Thoracic aorta (tissue), 2 donors: ENCODE measurements around the gene TRIM9. TPM values are rescaled to one million over a fixed set of nuclear protein-coding genes. Genes with fewer than 3 reads are reported as not detected.

ENCODE experiments used
- ATAC-seq: fragments of 150-250 bp; one replicate; pipeline ENCODE4 v1.8.0; 2017; ENCODE audit warnings: low read depth; ENCODE audit not compliant: insufficient number of reproducible peaks, low FRiP score
- DNase-seq: peaks from one replicate; pipeline ENCODE4 v3.0.0-alpha.2; 2020; ENCODE audit warnings: low spot score
- H3K27ac ChIP-seq, 2 donors: fragments of 200-600 bp; sonication (generic); 1 replicate in 1 of 2; 2 replicates in 1 of 2; pipeline ENCODE4 v1.5.1; 2016; ENCODE audit warnings: mild to moderate bottlenecking in 2 of 2, moderate library complexity in 2 of 2
- H3K27me3 ChIP-seq: fragments of 200-600 bp; sonication (generic); replicated peaks from 2 replicates; pipeline ENCODE4 v1.6.0; 2016; ENCODE audit warnings: mild to moderate bottlenecking; ENCODE audit not compliant: insufficient read depth
- H3K36me3 ChIP-seq: fragments of 200-600 bp; sonication (generic); one replicate; pipeline ENCODE4 v1.5.1; 2016
- H3K4me1 ChIP-seq, 2 donors: fragments of 200-600 bp; sonication (generic); 1 replicate in 1 of 2; 2 replicates in 1 of 2; pipeline versions ENCODE4 v1.5.1 to v1.6.0; 2016; ENCODE audit warnings: low read depth in 2 of 2, mild to moderate bottlenecking in 1 of 2; ENCODE audit not compliant: control insufficient read depth in 1 of 2
- H3K4me3 ChIP-seq: fragments of 200-600 bp; sonication (generic); 2 replicates; pipeline ENCODE4 v1.5.1; 2016; ENCODE audit warnings: mild to moderate bottlenecking
- H3K9me3 ChIP-seq: fragments of 200-600 bp; sonication (generic); 2 replicates; pipeline ENCODE4 v1.5.1; 2016
- total RNA-seq, 2 donors: library from RNA; depleted of rRNA; stranded (reverse); fragments of >200 nt; gene quantifications; one replicate each; pipeline versions ENCODE4 v1.1.0 to v1.2.3, GENCODE V29; 2016
- TF ChIP-seq, protein P1 (sequence below): fragments of 200-600 bp; sonication (generic); IDR thresholded peaks from one replicate; pipeline ENCODE4 v1.5.1; 2019; ENCODE audit warnings: antibody characterized with exemption

Gene TRIM9
- total RNA-seq, 2 donors from 2014 or later: 0.41 to 2.1 TPM

DNA sequence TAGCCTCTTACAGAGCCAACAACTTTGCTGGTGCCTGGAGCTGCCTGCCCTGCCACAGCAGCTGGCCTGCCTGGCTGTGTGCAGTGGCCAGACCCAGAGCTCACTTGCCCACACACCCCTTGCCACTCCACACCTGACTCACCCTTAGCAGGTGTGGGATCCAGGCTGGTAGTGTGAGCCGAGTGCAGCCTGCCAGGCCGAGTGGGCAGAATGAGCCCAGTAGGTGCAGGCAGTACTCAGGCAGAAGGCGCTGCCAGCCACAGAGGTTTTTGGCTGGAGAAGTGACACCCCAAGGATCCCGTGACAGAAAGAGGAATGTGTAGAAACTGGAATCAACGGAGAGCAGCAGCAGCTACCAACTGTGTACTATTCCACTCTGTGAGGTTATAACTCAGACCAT, 120.8 kb downstream of the TRIM9 start:
- TF ChIP-seq, protein P1, sequence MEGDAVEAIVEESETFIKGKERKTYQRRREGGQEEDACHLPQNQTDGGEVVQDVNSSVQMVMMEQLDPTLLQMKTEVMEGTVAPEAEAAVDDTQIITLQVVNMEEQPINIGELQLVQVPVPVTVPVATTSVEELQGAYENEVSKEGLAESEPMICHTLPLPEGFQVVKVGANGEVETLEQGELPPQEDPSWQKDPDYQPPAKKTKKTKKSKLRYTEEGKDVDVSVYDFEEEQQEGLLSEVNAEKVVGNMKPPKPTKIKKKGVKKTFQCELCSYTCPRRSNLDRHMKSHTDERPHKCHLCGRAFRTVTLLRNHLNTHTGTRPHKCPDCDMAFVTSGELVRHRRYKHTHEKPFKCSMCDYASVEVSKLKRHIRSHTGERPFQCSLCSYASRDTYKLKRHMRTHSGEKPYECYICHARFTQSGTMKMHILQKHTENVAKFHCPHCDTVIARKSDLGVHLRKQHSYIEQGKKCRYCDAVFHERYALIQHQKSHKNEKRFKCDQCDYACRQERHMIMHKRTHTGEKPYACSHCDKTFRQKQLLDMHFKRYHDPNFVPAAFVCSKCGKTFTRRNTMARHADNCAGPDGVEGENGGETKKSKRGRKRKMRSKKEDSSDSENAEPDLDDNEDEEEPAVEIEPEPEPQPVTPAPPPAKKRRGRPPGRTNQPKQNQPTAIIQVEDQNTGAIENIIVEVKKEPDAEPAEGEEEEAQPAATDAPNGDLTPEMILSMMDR: no peak
- H3K27ac ChIP-seq: no peak overlapping the region
- DNase-seq (no peak), ATAC-seq (no peak)
- no peaks in the 10 kb centered on the region for H3K36me3 ChIP-seq
- H3K4me1 ChIP-seq: no peaks in the 10 kb centered on the region
- no peaks in the 10 kb centered on the region for H3K9me3 ChIP-seq
- H3K27me3 ChIP-seq: no peaks in the 10 kb centered on the region
- no peak overlapping the region for H3K4me3 ChIP-seq

DNA sequence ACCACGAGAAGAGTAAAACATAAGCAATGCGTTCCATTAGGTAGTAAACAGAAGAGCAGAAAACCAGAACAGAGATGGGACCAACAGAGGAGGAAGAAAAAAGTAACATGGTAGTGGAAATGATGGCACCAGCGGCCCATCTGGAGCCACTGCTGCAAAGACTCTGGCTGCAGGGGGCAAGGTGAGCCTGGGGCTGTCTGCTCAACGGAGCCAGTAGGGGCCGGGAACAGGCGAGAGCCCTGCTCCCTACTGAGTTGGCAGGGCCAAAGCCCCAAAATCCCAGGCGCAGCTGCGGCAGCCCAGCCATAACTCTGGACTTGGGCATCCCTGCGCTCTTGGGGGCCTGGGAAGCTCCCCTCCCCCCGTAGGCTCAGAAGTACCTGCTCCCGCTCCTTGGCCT, 122.2 kb downstream of the TRIM9 start:
- DNase-seq (no peak), ATAC-seq (no peak)
- Histone ChIP-seq H3K36me3 (no peaks in the 10 kb centered on the region), H3K27me3 (no peaks in the 10 kb centered on the region), H3K4me1 (no peaks in the 10 kb centered on the region), H3K9me3 (no peaks in the 10 kb centered on the region), H3K27ac (no peak overlapping the region), H3K4me3 (no peak overlapping the region)
- TF ChIP-seq, protein P1: no peak

DNA sequence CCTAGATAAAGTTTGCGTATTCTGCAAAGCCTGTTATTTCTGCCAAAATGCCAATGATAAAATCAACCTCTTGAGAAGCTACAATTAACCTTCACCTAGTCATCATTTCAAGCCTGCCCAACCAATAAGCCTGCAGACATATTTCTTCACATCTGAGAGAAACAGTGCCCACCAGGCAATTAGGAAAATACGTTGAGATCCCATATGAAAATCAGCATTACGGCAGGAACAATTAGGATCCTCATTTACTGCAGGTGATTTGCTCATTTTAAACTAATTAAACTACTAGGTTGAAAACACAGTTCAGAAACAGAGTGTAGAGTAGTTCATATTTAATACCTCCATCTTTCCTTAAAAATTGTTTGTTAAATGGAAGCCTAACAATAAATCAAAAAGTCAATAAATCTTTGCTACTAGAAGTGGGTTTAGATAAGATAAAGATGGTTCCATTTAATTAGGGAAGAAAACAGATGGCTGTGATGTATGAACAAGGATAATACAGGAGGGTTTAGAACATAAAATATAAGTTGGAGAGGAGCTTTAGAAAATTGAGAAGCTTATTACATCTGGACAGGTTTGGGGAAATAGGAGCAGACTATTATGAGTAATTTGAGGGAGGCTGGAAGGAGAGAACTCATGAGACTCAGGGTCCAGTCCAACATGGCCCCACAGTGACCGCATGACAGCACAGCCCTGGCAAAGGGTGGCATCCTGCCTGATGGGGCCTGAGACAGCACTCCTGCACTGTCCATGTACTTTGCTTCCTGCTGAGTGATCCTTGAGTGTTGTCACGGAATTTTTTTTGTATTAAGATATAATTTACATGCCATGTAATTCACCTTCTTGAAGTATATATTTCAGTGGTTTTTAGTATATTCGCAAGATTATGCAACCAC, 123.8 kb downstream of the TRIM9 start:
- Histone ChIP-seq H3K9me3 (no peaks in the 10 kb centered on the region), H3K36me3 (no peaks in the 10 kb centered on the region), H3K4me3 (no peak overlapping the region), H3K27ac (no peak overlapping the region), H3K27me3 (no peaks in the 10 kb centered on the region), H3K4me1 (no peaks in the 10 kb centered on the region)
- DNase-seq (no peak), ATAC-seq (no peak)
- TF ChIP-seq, protein P1: no peak

DNA sequence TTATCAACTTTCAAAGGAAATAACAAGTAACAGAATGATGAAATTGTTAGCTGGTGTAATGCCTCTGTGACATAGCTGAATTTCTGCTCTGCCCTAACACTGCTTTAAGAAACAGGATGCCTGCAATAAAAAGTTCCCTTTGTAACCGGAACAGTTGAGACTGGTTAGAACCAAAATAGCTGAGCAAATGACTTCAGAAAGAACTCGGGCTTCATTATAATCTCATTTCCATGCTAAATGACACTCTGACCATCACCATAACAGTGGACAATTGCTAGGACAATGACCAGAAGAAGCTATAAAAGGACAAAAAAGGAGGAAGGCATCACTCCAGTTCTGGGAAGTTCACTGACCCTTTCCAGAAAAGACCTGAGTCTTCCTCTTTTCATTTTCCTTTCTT, 127.1 kb downstream of the TRIM9 start:
- DNase-seq (no peak), ATAC-seq (no peak)
- H3K4me1 ChIP-seq: peaks cover 7 to 16% of the 10 kb centered on the region in 2 donors
- TF ChIP-seq, protein P1: no peak
- no peaks in the 10 kb centered on the region for H3K36me3 ChIP-seq
- H3K27me3 ChIP-seq: no peaks in the 10 kb centered on the region
- no peak overlapping the region for H3K27ac ChIP-seq
- no peaks in the 10 kb centered on the region for H3K9me3 ChIP-seq
- no peak overlapping the region for H3K4me3 ChIP-seq

DNA sequence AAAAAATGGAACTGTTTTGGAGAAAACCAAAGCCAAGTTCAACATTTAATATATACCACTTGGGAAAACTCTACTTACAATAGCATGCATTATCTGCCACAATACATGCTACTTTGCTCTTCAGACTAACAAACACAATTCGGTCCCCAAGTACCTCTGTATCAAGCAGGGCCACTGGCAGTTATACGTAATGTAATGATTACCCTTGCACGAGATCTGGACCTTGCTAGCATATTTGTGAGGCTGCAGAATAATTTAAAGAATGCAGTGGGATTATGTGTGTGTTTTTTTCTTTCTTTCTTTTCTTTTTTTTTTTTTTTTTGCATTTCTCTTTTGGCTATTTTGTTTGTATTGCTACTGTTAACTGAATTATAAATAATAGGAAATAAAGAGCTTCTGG, 127.8 kb downstream of the TRIM9 start:
- DNase-seq: no peak

More for the DNA sequence above, 127.8 kb downstream of the TRIM9 start:
- Histone ChIP-seq H3K9me3 (no peaks in the 10 kb centered on the region), H3K27ac (no peak overlapping the region), H3K4me1 (peaks cover 12 to 23% of the 10 kb centered on the region in 2 donors), H3K36me3 (no peaks in the 10 kb centered on the region), H3K4me3 (no peak overlapping the region), H3K27me3 (no peaks in the 10 kb centered on the region)
- no peak for ATAC-seq
- TF ChIP-seq, protein P1: no peak
